ENCODE data around the gene ENGASE. TPM values are rescaled to one million over a fixed set of nuclear protein-coding genes. Genes with fewer than 3 reads are reported as not detected.

Gene ENGASE
- total and polyA plus RNA-seq, 2 of the 8 experiments (the other 6 are each of a cell fraction or from before 2014, with no cell fraction given) = 9.3 to 36.1 TPM

DNA sequence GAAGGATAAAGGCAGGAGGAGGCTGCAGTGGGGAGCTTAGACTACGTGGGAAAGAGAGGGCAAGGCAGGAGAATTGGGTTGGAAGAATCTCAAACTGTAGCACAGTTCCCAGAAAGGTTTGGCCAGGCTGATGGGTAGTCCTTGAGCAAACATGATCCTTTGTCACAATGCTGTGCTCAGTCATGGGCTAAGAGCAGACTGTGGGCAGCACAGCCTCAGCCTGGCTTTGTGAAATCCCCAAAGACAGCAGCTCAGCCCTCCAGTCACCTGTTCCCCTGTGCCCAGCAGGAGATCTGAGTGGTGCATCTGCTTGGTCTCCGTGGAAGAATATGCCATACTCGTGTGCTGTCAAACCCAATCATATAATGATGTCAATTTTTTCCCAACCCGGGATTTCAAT lies 10.6 kb upstream of the ENGASE start (continued):
- TF ChIP-seq, protein P1, sequence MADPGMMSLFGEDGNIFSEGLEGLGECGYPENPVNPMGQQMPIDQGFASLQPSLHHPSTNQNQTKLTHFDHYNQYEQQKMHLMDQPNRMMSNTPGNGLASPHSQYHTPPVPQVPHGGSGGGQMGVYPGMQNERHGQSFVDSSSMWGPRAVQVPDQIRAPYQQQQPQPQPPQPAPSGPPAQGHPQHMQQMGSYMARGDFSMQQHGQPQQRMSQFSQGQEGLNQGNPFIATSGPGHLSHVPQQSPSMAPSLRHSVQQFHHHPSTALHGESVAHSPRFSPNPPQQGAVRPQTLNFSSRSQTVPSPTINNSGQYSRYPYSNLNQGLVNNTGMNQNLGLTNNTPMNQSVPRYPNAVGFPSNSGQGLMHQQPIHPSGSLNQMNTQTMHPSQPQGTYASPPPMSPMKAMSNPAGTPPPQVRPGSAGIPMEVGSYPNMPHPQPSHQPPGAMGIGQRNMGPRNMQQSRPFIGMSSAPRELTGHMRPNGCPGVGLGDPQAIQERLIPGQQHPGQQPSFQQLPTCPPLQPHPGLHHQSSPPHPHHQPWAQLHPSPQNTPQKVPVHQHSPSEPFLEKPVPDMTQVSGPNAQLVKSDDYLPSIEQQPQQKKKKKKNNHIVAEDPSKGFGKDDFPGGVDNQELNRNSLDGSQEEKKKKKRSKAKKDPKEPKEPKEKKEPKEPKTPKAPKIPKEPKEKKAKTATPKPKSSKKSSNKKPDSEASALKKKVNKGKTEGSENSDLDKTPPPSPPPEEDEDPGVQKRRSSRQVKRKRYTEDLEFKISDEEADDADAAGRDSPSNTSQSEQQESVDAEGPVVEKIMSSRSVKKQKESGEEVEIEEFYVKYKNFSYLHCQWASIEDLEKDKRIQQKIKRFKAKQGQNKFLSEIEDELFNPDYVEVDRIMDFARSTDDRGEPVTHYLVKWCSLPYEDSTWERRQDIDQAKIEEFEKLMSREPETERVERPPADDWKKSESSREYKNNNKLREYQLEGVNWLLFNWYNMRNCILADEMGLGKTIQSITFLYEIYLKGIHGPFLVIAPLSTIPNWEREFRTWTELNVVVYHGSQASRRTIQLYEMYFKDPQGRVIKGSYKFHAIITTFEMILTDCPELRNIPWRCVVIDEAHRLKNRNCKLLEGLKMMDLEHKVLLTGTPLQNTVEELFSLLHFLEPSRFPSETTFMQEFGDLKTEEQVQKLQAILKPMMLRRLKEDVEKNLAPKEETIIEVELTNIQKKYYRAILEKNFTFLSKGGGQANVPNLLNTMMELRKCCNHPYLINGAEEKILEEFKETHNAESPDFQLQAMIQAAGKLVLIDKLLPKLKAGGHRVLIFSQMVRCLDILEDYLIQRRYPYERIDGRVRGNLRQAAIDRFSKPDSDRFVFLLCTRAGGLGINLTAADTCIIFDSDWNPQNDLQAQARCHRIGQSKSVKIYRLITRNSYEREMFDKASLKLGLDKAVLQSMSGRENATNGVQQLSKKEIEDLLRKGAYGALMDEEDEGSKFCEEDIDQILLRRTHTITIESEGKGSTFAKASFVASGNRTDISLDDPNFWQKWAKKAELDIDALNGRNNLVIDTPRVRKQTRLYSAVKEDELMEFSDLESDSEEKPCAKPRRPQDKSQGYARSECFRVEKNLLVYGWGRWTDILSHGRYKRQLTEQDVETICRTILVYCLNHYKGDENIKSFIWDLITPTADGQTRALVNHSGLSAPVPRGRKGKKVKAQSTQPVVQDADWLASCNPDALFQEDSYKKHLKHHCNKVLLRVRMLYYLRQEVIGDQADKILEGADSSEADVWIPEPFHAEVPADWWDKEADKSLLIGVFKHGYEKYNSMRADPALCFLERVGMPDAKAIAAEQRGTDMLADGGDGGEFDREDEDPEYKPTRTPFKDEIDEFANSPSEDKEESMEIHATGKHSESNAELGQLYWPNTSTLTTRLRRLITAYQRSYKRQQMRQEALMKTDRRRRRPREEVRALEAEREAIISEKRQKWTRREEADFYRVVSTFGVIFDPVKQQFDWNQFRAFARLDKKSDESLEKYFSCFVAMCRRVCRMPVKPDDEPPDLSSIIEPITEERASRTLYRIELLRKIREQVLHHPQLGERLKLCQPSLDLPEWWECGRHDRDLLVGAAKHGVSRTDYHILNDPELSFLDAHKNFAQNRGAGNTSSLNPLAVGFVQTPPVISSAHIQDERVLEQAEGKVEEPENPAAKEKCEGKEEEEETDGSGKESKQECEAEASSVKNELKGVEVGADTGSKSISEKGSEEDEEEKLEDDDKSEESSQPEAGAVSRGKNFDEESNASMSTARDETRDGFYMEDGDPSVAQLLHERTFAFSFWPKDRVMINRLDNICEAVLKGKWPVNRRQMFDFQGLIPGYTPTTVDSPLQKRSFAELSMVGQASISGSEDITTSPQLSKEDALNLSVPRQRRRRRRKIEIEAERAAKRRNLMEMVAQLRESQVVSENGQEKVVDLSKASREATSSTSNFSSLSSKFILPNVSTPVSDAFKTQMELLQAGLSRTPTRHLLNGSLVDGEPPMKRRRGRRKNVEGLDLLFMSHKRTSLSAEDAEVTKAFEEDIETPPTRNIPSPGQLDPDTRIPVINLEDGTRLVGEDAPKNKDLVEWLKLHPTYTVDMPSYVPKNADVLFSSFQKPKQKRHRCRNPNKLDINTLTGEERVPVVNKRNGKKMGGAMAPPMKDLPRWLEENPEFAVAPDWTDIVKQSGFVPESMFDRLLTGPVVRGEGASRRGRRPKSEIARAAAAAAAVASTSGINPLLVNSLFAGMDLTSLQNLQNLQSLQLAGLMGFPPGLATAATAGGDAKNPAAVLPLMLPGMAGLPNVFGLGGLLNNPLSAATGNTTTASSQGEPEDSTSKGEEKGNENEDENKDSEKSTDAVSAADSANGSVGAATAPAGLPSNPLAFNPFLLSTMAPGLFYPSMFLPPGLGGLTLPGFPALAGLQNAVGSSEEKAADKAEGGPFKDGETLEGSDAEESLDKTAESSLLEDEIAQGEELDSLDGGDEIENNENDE (IDR thresholded peaks at IDR 0.05; ENCODE audit: insufficient replicate concordance, low read length) = no peak
- TF ChIP-seq EP300 (IDR thresholded peaks at IDR 0.05; ENCODE audit: borderline replicate concordance in 1 of 2, low read depth in 2 of 2, low read length in 2 of 2) = no peak
- no peak for TF ChIP-seq NANOG (IDR thresholded peaks at IDR 0.05; ENCODE audit: insufficient read depth, low read depth, low read length, poor library complexity, severe bottlenecking)
- TF ChIP-seq ASH2L (IDR thresholded peaks at IDR 0.05; ENCODE audit: low read length) = no peak
